HPDE6-E6E7 (cell line): ENCODE data around the gene CYBRD1.
"Not testable (repeated sequence)": the region's sequence is repeated elsewhere in the genome, so short reads cannot be mapped to it uniquely, and the experiment has no call there.

Experiments
- DNase-seq: peaks from one replicate; pipeline ENCODE4 v3.0.0; 2011; ENCODE audit warnings: missing footprints; ENCODE audit errors: extremely low spot score

The CYBRD1 gene

DNA sequence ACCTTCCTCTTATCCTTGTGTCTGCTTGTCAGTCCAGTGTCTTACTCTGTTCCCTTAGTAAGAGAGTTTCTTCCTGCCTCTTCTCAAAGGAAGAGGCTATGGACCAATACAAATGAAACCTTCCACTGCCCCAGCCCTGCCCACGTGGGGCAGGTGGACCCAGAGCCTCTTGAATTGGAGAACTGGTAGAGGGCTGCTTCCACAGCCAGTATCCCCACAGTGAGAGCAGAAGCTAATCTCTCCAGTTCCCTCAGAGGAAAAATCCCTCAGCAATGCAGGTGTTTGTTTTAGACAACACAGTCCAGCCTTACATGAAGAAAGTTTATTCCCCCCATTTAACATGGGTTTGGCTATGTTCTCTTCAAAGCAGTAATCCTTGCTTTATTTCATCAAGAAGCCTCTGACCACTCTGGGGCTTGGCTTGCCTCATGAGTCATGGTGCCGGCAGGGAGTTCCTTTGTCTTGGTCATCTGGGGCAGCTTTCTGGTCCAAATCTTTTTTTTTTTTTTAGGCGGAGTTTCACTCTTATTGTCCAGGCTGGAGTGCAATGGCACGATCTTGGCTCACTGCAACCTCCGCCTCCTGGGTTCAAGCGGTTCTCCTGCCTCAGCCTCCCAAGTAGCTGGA is 6.5 kb upstream of the CYBRD1 start:
- no peak for DNase-seq

DNA sequence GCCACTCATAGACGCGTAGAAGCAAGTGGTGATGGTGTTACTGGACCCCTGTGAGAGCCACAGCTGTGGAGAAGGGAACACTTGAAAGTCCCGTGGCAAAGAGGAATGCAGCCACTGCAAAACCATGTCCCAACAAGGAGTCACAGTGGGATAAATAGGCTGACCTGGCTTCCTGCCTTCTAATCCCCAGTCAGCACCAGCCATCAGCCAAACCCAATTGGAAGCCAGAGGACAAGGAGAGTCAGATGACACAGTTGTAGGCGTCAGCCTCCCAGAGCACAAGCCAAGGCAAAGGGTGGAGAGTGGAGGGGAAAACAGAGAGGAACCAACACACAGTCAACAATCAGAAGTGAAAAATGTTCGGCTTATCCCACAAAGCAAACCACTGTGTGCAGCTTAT is 5.5 kb upstream of the CYBRD1 start:
- no peak for DNase-seq

GRCh38 chr2:171520471-171520870 is 1.8 kb upstream of the CYBRD1 start:
- DNase-seq = no peak

GRCh38 chr2:171521361-171522051 is 768 bp upstream of the CYBRD1 start:
- no peak for DNase-seq

- DNase-seq = no peak
Observed at GRCh38 chr2:171522788-171523087, 464 bp downstream of the CYBRD1 start.

DNA sequence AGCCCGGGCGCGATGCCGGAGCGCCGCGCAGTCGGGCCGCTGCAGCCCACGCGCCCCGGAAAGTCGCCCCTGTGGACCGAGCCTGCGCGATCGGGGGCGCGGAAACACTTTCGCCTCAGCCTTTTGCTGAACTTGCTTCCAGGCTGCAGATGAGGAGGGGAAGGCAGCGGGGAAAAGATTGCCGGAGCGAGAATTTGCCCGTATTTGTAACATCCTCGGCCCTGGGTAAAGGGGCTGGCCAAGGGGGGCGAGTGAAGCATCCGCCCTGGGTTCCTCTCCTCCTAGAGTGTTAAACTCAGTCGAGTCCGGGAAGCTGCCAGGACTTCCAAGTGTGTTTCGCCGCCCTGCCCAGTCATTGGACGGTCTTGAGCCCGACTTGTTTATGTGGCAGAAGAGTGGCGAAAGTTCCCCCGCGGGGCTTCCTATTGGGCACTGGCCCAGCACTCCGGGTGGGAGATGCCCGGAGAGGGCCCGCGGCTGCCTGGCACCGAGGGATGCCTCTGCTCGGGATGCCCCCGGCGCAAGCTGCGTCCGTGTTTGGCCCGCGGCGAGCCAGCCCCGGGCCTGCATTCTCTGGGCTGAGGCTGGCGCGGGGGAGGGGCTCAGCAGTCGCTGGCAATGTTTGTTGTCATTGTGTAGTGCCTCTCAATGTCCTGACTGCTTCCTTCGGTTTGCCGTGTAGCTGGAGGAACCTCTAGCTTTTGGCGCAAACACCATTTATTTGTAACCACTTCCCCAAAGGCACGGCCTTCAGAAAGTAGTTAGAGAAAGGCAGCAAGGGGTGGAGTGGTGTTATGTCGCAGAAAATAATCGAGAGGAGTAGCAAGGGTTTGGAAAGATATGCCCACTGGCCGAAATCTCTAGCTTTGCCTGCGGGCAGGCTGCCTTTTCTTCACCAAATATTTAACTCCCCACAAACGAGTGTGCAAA is 1.1 kb downstream of the CYBRD1 start:
- no peak for DNase-seq

- DNase-seq = no peak
Observed at GRCh38 chr2:171524018-171524401, 1.7 kb downstream of the CYBRD1 start.

DNA sequence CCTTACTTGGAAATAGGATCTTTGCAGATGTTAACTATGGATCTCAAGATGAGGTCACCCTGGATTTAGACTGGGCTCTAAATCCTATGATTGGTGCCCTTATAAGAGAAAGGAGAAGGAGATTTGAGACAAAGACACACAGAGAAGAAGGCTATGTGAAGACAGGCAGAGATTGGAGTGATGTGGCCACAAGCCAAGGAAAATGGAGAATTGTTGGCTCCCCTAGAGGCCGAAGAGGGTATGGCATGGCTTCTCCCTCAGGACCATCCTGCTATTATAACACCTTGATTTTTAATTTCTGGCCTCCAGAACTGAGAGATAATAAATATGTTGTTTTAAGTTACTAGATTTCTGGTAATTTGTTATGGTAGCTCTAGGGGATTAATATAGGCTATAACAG is 7.6 kb downstream of the CYBRD1 start:
- no peak for DNase-seq

- DNase-seq = no peak
Observed at GRCh38 chr2:171530378-171530777, 8.1 kb downstream of the CYBRD1 start.

DNA sequence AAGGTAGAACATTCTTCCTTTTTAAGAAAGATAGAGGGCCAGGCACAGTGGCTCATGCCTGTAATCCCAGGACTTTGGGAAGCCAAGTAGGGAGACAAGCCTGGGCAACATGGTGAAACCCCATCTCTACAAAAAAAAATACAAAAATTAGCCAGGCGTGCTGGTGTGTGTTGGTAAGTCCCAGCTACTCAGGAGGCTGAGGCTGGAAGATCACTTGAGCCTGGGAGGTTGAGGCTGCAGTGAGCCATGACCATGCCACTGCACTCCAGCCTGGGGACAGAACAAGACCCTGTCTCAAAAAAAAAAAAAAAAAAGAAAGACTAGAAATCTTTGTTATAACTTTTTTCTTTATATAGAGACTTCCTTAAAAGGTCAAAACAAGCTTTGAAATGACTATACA is 8.6 kb downstream of the CYBRD1 start:
- DNase-seq = not testable (repeated sequence)

DNA sequence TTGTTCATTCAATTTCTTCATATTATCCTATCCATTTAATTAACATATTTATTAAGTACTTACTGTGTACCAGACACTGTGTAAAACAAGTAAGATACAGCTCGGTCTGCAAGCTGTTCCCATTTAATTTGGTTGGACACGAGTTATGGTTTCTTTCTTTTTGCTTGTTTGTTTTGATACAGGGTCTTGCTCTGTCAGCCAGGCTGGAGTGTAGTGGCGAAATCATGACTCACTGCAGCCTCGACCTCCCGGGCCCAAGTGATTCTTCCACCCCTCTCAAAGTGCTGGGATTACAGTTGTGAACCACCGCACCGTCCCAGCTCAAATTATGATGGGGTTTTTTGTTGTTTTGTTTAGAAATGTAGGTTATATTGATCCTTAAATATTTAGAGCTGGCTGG is 9.0 kb downstream of the CYBRD1 start:
- no peak for DNase-seq

DNA sequence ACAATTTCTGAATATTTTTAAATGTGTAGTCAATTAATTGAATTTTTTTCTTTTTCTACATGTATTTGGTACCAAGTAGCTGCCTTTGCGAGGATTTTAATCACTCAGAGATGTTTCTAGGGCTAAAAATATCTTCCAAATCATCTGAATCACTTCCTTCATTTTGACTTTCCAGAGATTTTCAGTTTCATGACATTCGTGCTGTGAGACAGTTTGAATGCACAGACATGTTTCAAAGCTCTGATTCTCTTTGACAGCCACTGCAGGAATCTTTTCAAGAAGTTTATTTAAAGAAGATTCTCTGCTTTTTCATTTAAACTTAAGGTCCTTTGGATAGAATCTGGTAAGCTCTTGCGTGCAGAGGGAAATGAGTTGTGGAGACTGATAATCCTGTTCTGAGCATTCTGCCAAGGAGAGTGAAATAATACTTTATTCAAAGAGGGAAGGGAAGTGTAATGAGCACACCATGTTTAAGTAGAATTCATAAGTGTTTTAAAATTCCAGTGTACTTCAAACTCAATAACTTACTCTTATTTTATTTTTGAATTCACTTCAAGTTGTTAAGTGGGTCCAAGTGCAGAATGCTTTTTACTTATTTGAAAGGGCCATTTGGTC is 9.7 kb downstream of the CYBRD1 start:
- DNase-seq = no peak

DNA sequence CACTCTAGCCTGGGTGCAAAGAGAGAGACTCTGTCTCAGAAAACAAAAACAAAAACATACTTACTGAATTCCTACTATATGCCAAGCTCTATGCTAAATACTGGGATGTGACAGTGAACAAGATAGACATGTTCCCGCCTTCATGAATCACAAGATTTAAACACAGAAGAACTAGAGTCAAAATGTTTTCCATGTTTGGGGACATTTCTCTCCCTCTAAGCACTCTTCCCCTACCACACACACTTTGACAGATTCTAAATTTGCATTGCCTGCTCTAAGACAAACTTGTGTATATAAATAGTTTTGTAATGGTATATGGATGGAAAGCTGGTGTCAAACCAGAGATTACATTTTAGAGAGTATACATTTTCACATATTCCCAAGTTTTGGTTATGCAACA is 11.1 kb downstream of the CYBRD1 start:
- no peak for DNase-seq

DNA sequence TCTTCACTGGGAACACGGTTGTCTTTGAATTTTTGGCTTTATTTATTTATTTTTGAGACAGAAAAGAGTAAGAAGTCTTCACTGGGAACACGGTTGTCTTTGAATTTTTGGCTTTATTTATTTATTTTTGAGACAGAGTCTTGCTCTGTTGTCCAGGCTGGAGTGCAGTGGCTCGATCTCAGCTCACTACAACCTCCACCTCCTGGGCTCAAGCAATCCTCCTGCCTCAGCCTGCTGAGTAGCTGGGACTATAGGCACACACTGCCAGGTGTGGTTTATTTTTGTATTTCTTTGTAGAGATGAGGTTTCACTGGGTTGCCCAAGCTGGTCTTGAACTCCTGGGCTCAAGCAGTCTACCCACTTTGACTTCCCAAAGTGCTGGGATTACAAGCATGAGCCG is 13.3 kb downstream of the CYBRD1 start:
- DNase-seq = not testable (repeated sequence)

GRCh38 chr2:171540437-171540836 is 18.2 kb downstream of the CYBRD1 start:
- DNase-seq = no peak

- no peak for DNase-seq
Observed at GRCh38 chr2:171541202-171541887, 19.1 kb downstream of the CYBRD1 start.

- DNase-seq = no peak
Observed at GRCh38 chr2:171545086-171545485, 22.8 kb downstream of the CYBRD1 start.

DNA sequence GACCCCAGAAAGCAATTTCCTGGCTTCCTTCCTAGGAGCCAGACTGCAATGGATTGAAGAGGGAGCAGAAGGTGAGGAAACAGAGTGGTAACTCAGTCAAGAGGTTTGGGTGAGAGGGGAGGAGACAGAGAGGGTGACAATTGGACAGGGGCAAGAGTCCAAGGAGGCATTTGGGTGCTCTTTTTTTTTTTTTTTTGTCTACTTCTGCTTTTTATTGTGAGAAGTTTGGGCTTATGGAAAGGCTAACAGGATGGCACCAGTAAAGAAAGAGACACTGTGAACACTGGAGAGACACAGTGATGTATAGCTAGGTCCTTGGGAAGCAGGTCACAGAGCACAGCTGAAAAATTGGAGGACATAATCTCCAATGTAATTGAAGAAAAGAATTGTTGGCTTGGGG is 25.0 kb downstream of the CYBRD1 start:
- DNase-seq = no peak

GRCh38 chr2:171547720-171548119 is 25.4 kb downstream of the CYBRD1 start:
- no peak for DNase-seq

- no peak for DNase-seq
Observed at GRCh38 chr2:171550613-171551012, 28.3 kb downstream of the CYBRD1 start.

DNA sequence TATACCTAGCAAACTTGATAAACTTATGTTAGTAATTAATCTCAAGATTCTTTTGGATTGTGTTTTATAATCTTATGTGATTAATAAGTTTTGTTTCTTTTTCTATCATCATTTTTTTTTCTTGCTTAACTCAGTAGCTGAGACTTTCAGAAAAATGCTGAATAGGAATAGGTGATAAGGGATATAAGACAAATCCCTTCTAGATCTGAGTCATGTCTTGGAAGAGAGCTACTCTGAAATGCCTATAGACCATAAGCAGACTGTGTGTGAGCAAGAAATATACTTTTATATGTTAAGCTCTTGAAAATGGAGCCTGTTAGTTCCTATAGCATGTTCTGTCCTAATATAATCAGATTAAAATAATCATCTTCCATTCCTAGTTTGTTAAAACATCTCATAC is 29.6 kb downstream of the CYBRD1 start:
- no peak for DNase-seq

GRCh38 chr2:171553236-171553635 is 31.0 kb downstream of the CYBRD1 start:
- DNase-seq = no peak
